ENCODE data around the gene FBXL13.

Gene FBXL13

GRCh38 chr7:102834466-102834865 lies 240.1 kb downstream of the FBXL13 start:
- no peak for TF ChIP-seq ZBTB7A (IDR thresholded peaks at IDR 0.05; ENCODE audit: low read depth)
- no peak for TF ChIP-seq USF1 (IDR thresholded peaks at IDR 0.05)
- no peak for TF ChIP-seq FOXM1 (IDR thresholded peaks at IDR 0.05; ENCODE audit: borderline replicate concordance, low read depth)

GRCh38 chr7:102833343-102833742 lies 241.3 kb downstream of the FBXL13 start:
- TF ChIP-seq FOXM1 (IDR thresholded peaks at IDR 0.05; ENCODE audit: borderline replicate concordance, low read depth): no peak
- TF ChIP-seq YY1 (IDR thresholded peaks at IDR 0.05; ENCODE audit: low read depth): no peak
- TF ChIP-seq EP300 (IDR thresholded peaks at IDR 0.05; ENCODE audit: borderline replicate concordance): no peak

- TF ChIP-seq MAX (IDR thresholded peaks at IDR 0.05) (no peak), TCF12 (IDR thresholded peaks at IDR 0.05; ENCODE audit: low read depth) (no peak), FOXM1 (IDR thresholded peaks at IDR 0.05; ENCODE audit: borderline replicate concordance, low read depth) (no peak), TAF1 (IDR thresholded peaks at IDR 0.05; ENCODE audit: low read depth) (no peak), YY1 (IDR thresholded peaks at IDR 0.05; ENCODE audit: low read depth) (no peak), REST (IDR thresholded peaks at IDR 0.05; ENCODE audit: low read depth) (no peak)
Observed at GRCh38 chr7:102832674-102833073, 241.9 kb downstream of the FBXL13 start.

- TF ChIP-seq REST (IDR thresholded peaks at IDR 0.05; ENCODE audit: low read depth) (no peak), YY1 (IDR thresholded peaks at IDR 0.05; ENCODE audit: low read depth) (no peak), CREB1 (IDR thresholded peaks at IDR 0.05; ENCODE audit: low read depth) (no peak), EGR1 (IDR thresholded peaks at IDR 0.05) (no peak), EP300 (IDR thresholded peaks at IDR 0.05; ENCODE audit: borderline replicate concordance) (no peak), ZBTB7A (IDR thresholded peaks at IDR 0.05; ENCODE audit: low read depth) (no peak), FOXM1 (IDR thresholded peaks at IDR 0.05; ENCODE audit: borderline replicate concordance, low read depth) (no peak), USF1 (IDR thresholded peaks at IDR 0.05) (no peak)
Observed at GRCh38 chr7:102830197-102830596, 244.4 kb downstream of the FBXL13 start.

GRCh38 chr7:102829075-102829474 lies 245.5 kb downstream of the FBXL13 start:
- no peak for TF ChIP-seq RAD21 (IDR thresholded peaks at IDR 0.05; ENCODE audit: low read depth)
- TF ChIP-seq CEBPB (IDR thresholded peaks at IDR 0.05): no peak
- no peak for TF ChIP-seq YY1 (IDR thresholded peaks at IDR 0.05; ENCODE audit: low read depth)
- TF ChIP-seq USF1 (IDR thresholded peaks at IDR 0.05): no peak
- TF ChIP-seq ZBTB7A (IDR thresholded peaks at IDR 0.05; ENCODE audit: low read depth): no peak
- TF ChIP-seq TCF12 (IDR thresholded peaks at IDR 0.05; ENCODE audit: low read depth): no peak
- no peak for TF ChIP-seq CREB1 (IDR thresholded peaks at IDR 0.05; ENCODE audit: low read depth)
- no peak for TF ChIP-seq TEAD4 (IDR thresholded peaks at IDR 0.05)
- no peak for TF ChIP-seq FOXM1 (IDR thresholded peaks at IDR 0.05; ENCODE audit: borderline replicate concordance, low read depth)
- TF ChIP-seq NFIC (IDR thresholded peaks at IDR 0.05): no peak
- no peak for TF ChIP-seq EGR1 (IDR thresholded peaks at IDR 0.05)
- TF ChIP-seq MAX (IDR thresholded peaks at IDR 0.05): no peak
- no peak for TF ChIP-seq TAF1 (IDR thresholded peaks at IDR 0.05; ENCODE audit: low read depth)
- TF ChIP-seq REST (IDR thresholded peaks at IDR 0.05; ENCODE audit: low read depth): no peak

Data from Ishikawa (cell line).